Heart left ventricle (tissue), 13 donors: ENCODE results near the gene IL15RA.

Experiments
- POLR2A ChIP-seq, 2 donors: fragments of 450-650 bp; IDR thresholded peaks; one replicate each; pipeline ENCODE4 v1.6.1; 2017; ENCODE audit warnings: antibody characterized with exemption in 2 of 2, mild to moderate bottlenecking in 2 of 2, moderate library complexity in 2 of 2
- TF ChIP-seq, protein P1 (sequence below), 12 donors: fragments of 200-600 bp; sonication (generic) in 4 of 12; IDR thresholded peaks; one replicate each; pipeline versions ENCODE4 v1.5.0 to v1.8.0; 2018 to 2022; ENCODE audit warnings: antibody characterized with exemption in 12 of 12, mild to moderate bottlenecking in 5 of 12
- donor health status: ischemic (EF 13 %, LVEDD 7.1; RV severe dilation, severe dysfunction).
- donor health status: DM: no; HTN: yes; CAD: no.
- donor health status: DM: no; HTN: no; CAD: no.
- donor health status: ischemic (EF 25% LVEDD 6.9; RV normal size, moderate dysfunction).
- donor health status: ischemic (EF 25% LVEDD 5.7; RV mildly dilated, moderate dysfunction).
- donor health status: ischemic (EF 35%, LVEDD 5.7; RV mildly dilated, moderate dysfunction).
- donor health status: nonischemic (EF 11% LVEDD 7.7; RV severe dilation, severe dysfunction).
- donor health status: DM: yes; HTN: yes; CAD: no.
- donor health status: PGD.
- donor health status: ischemic (EF 29% LVEDD 5.4; RV normal size, mild dysfunction).
- donor health status: nonischemic (EF 23%, LVEDD 6.1; RV moderate dilation, normal function).

DNA sequence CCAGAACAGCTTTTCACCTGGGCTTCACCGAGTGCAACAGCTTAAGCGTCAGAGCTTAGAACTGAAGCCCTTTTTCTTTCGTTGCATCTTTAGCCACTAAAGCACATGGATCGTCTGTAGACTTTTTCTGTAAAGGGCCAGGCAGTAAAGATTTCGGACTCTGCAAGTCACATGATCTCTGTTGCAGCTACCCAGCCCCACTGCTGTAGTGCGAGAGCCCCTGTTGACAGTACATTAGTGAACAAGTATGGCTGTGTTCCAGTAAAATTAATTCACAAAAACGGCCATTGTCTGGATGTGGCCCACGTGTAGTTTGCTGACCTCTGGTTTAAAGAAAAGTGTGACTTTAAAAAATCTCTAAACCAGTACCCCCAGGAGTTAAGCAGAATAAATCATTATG, 47.9 kb downstream of the IL15RA start:
- TF ChIP-seq, protein P1, sequence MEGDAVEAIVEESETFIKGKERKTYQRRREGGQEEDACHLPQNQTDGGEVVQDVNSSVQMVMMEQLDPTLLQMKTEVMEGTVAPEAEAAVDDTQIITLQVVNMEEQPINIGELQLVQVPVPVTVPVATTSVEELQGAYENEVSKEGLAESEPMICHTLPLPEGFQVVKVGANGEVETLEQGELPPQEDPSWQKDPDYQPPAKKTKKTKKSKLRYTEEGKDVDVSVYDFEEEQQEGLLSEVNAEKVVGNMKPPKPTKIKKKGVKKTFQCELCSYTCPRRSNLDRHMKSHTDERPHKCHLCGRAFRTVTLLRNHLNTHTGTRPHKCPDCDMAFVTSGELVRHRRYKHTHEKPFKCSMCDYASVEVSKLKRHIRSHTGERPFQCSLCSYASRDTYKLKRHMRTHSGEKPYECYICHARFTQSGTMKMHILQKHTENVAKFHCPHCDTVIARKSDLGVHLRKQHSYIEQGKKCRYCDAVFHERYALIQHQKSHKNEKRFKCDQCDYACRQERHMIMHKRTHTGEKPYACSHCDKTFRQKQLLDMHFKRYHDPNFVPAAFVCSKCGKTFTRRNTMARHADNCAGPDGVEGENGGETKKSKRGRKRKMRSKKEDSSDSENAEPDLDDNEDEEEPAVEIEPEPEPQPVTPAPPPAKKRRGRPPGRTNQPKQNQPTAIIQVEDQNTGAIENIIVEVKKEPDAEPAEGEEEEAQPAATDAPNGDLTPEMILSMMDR (IDR thresholded peaks at IDR 0.05), result no peak
- no peak for TF ChIP-seq POLR2A (IDR thresholded peaks at IDR 0.05)
